Epithelial cell of esophagus (primary cell): ENCODE results near the gene NFATC1.

Source experiments
- DNase-seq: peaks from one replicate; pipeline ENCODE4 v3.0.0; 2010; ENCODE audit warnings: low read depth
- H3K4me3 ChIP-seq: 2 replicates; pipeline ENCODE4 v1.5.1; 2011; ENCODE audit warnings: mild to moderate bottlenecking, low read length, control low read depth
- CTCF ChIP-seq: IDR thresholded peaks from 2 replicates; pipeline ENCODE4 v1.5.1; 2011; ENCODE audit warnings: low read depth, mild to moderate bottlenecking, low read length, control low read depth, inconsistent platforms; ENCODE audit not compliant: insufficient read depth; ENCODE audit errors: missing control alignments

NFATC1 gene

DNA sequence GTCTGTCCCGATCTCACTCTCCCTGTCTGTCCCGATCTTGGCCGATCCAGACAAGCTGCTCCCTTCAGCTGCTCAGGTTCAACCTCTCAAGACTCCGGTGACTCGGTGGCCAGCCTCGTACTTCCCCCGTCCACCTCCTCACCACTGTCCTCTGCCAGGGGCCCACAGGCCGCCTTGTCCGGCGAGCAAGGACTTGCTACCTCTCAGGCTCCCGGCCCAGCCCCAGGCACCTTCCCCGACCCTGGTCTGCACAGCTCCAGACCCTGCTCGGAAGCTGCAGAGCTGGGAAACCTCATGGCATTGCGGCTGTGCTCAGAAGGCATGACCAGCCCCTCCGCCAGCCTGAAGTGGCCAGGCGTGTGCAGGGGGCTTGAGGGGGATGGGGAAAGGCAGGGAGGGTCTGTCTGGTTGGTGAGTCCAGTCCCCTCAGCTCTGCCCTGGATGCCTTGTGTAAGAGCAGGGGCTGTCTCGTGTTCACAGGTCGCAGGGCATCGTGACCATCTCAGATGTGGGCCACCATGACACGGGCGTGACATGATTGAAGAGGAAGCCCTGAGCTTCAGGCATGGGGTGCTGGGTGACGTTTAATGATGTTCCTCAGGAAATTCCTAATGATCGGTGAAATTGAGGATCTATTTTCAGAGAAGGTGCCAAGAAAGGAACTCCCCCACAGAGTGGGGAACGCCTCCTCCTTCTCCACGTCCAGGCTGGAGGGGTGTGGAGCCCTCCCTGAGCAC, 162.6 kb downstream of the NFATC1 start:
- H3K4me3 ChIP-seq, result no peak overlapping the region
- no peak for TF ChIP-seq CTCF
- no peak for DNase-seq

DNA sequence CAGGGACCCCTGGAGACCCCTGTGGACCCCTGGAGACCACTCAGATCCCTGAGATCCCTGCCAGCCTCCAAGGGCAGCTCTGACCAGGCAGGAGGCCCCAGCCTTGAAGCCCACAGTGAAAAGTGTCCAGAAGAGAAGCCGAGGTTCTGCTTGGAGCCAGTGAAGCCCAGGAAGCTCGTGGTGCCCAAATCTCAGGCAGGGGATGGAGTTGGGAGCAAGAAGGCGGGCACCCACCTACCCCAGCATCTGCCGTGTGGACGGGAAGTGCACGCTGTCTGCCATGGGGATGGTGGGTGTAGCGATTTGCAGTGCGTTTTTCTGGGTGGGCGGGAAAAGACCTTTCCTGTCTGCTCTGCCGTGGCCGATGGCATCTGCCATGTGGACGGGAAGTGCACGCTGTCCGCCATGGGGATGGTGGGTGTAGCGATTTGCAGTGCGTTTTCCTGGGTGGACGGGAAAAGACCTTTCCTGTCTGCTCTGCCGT, 163.2 kb downstream of the NFATC1 start:
- no peak for TF ChIP-seq CTCF
- DNase-seq, result no peak
- H3K4me3 ChIP-seq, result no peak overlapping the region

- no peak for DNase-seq
- no peak for TF ChIP-seq CTCF
- H3K4me3 ChIP-seq, result no peak overlapping the region
Measured at GRCh38 chr18:79559436-79559835, 163.7 kb downstream of the NFATC1 start.

DNA sequence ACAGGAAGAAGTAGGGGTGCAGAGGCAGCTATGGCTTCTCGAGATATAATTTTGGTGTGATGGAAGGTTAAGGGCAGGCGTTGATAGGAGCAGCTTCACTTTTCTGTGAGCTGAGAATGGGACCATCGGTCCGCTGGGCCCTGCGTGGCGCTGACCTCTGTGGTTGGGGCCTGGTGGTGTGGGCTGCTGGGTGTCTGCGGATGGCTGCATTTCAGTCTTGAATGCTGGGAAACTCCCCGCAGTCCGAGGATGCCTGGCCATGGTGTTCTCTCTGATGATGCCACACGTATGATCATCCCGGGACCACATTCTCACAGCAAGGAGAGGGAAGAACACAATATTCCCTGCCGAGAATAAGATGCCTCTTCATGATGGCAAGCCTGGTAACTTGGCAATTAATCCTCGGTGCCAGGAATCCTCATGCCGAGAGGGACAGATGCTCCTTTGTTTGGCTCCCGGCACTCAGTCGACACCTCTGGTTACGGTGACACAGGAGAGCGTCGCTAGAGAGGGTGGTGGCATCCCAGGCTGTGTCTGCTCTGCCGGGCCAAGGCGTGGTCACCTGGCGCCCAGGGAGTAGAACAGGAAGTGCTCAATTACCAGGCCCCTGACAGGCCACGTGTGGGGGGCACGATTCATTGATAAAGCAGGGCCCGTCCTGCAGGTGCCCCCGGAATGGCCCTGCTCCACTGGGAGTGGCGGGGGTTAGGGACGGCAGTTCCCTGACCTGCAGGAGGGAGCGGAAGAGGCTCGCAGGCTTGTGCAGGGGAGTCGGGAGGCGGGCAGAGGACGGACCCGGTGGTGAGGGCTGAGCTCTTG, 164.5 kb downstream of the NFATC1 start:
- no peak for DNase-seq
- TF ChIP-seq CTCF, result no peak
- H3K4me3 ChIP-seq, result no peak overlapping the region

DNA sequence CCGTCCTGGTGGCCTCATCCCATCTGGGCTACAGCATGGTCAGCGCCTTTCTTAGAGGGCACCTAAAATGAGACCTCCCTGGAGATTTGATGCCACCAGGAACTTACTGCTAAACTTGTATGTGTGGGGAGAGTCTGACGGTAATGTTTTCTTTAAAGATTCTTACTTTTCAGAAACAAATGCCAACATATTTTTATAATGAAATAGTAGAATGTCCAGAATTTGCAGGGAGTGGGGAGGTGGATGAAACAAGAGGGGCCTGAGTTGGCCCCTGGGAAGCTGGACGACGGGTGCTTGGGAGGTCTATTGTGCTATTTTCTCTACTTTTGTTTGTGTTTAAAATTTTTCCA, 165.1 kb downstream of the NFATC1 start:
- TF ChIP-seq CTCF, result no peak
- no peak for DNase-seq
- no peak overlapping the region for H3K4me3 ChIP-seq

DNA sequence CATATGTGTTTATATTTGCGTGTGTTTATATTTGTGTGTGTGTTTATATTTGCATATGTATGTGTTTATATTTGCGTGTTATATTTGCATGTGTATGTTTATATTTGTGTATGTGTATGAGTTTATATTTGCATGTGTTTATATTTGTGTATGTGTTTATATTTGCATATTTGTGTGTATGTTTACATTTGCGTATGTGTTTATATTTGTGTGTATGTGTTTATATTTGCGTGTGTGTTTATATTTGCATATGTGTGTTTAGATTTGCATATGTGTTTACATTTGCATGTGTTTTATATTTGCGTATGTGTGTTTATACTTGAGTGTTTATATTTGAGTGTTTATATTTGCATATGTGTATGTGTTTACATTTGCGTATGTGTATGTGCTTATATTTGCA, 168.2 kb downstream of the NFATC1 start:
- DNase-seq, result no peak
- TF ChIP-seq CTCF, result no peak
- no peak overlapping the region for H3K4me3 ChIP-seq
